Ovary (tissue), 9 donors: ENCODE data around the gene SPATA21. TPM values are rescaled to one million over a fixed set of nuclear protein-coding genes. Genes with fewer than 3 reads are reported as not detected.

ENCODE experiments used
- DNase-seq, 5 donors: peaks; one replicate each; pipeline ENCODE4 v3.0.0-alpha.2; 2019 to 2020
- H3K27ac ChIP-seq, 2 donors: fragments of 200-600 bp; one replicate each; pipeline versions ENCODE4 v1.5.1 to v1.8.0; 2019 to 2022
- H3K27me3 ChIP-seq: fragments of 200-600 bp; one replicate; pipeline ENCODE4 v1.8.0; 2022
- H3K36me3 ChIP-seq: fragments of 200-600 bp; sonication (generic); one replicate; pipeline ENCODE4 v1.5.1; 2019
- H3K4me1 ChIP-seq: one replicate; pipeline ENCODE4 v1.8.1; 2013; ENCODE audit warnings: mild to moderate bottlenecking, moderate library complexity; ENCODE audit not compliant: insufficient read depth
- H3K4me3 ChIP-seq: fragments of 200-600 bp; sonication (generic); one replicate; pipeline ENCODE4 v1.5.1; 2017
- H3K9me3 ChIP-seq, 2 donors: fragments of 200-600 bp in 1 of 2; sonication (generic) in 1 of 2; one replicate each; pipeline versions ENCODE4 v1.5.1 to v1.8.1; 2013 to 2019; ENCODE audit warnings: mild to moderate bottlenecking in 1 of 2, moderate library complexity in 1 of 2
- EP300 ChIP-seq: sonication (generic); formaldehyde crosslinking; IDR thresholded peaks from one replicate; pipeline ENCODE4 v1.6.1; 2017; ENCODE audit warnings: antibody characterized with exemption
- POLR2A ChIP-seq: fragments of 450-650 bp; IDR thresholded peaks from one replicate; pipeline ENCODE4 v1.6.1; 2017; ENCODE audit warnings: antibody characterized with exemption, mild to moderate bottlenecking, moderate library complexity
- WGBS, 3 donors: extraction: QIAGEN DNeasy Blood & Tissue Kit in 1 of 3; methylation state at CpG; one replicate each; pipeline versions ENCODE4 v1.1.5 to v1.1.7; 2013 to 2017; 5-methylcytosine and 5-hydroxymethylcytosine counted together
- intact Hi-C, 4 donors: fragments of 100-400 bp; cut with DNase I; formaldehyde crosslinking; loops; one replicate each; pipeline versions ENCODE4 v1.11.0 to v1.15.1; 2022 to 2023
- polyA plus RNA-seq, 2 donors: library from polyadenylated mRNA; stranded (reverse); fragments of 200-250 nt in 1 of 2; fragments of 350-450 nt in 1 of 2; fragmentation: Illumina TruSeq in 1 of 2; extraction: RNeasy Lipid Tissue Mini Kit (QIAGEN cat#74804) in 1 of 2; gene quantifications; one replicate each; pipeline ENCODE4 v1.2.3, GENCODE V29; 2013 to 2014
- total RNA-seq, 7 donors: library from RNA; depleted of rRNA in 2 of 7; stranded (reverse); fragments of >200 nt in 2 of 7; fragmentation: NEBNext Ultra II Directional in 3 of 7; extraction: Animal tissue kit (Norgen Biotek cat#: 25700) in 3 of 7; gene quantifications; one replicate each; pipeline versions ENCODE4 v1.1.0 to v1.2.4, GENCODE V29; 2016 to 2023
- TF ChIP-seq, protein P1 (sequence below), 3 donors: fragments of 450-650 bp in 2 of 3; fragments of 200-600 bp in 1 of 3; IDR thresholded peaks; one replicate each; pipeline versions ENCODE4 v1.5.1 to v1.8.0; 2016 to 2022; ENCODE audit warnings: antibody characterized with exemption in 3 of 3, mild to moderate bottlenecking in 1 of 3
- donor health status: DM: no; HTN: no; CAD: no; lungs with moderate emphysema.
- donor health status: DM: no; HTN: no; CAD: no.
- donor health status: Bipolar disorder and iron deficiency.
- donor health status: DM: yes; HTN: yes; CAD: no.
- donor health status: DM: no; HTN: no; CAD: no.
- donor health status: DM: yes; HTN: yes; CAD: no.

The SPATA21 gene
- total and polyA plus RNA-seq, 9 donors, result 0.17 TPM; not detected in 8

DNA sequence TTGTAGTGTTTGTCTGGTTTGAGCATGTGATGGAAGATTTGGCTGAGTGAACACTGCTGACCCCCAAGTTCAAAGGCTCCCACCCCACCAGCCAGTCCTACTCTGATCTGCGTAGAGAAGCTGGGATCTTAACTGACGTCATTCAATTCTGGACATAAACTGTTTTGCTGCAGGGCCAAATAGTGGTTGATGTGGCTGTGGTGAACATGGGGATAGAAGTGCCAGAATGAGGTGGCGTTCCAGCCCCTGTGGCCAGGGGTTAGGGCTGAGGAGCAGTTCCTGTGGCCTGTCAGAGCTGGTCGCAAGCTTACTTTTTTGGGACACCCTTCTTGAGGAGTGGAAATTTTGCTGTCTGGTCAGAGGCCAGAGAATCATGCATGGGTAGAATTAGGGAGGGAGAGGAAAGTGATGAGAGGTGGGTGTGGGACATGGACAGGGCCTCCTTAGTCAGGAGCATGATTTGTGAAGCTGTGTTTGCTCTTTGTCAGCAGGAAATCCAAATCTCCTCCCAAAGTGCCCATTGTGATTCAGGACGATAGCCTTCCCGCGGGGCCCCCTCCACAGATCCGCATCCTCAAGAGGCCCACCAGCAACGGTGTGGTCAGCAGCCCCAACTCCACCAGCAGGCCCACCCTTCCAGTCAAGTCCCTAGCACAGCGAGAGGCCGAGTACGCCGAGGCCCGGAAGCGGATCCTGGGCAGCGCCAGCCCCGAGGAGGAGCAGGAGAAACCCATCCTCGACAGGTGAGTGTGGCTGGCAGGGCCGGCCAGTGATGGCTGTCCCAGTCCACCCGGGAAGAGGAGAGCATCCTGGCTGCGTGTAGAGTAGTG is 44.3 kb downstream of the SPATA21 start:
- Histone ChIP-seq H3K36me3 (no peaks in the 10 kb centered on the region), H3K27ac (no peak overlapping the region), H3K4me1 (peaks cover 6% of the 10 kb centered on the region), H3K27me3 (no peaks in the 10 kb centered on the region), H3K9me3 (no peaks in the 10 kb centered on the region), H3K4me3 (no peak overlapping the region)
- intact Hi-C loops, result no loop called here
- DNase-seq, result no peak
- TF ChIP-seq, protein P1, sequence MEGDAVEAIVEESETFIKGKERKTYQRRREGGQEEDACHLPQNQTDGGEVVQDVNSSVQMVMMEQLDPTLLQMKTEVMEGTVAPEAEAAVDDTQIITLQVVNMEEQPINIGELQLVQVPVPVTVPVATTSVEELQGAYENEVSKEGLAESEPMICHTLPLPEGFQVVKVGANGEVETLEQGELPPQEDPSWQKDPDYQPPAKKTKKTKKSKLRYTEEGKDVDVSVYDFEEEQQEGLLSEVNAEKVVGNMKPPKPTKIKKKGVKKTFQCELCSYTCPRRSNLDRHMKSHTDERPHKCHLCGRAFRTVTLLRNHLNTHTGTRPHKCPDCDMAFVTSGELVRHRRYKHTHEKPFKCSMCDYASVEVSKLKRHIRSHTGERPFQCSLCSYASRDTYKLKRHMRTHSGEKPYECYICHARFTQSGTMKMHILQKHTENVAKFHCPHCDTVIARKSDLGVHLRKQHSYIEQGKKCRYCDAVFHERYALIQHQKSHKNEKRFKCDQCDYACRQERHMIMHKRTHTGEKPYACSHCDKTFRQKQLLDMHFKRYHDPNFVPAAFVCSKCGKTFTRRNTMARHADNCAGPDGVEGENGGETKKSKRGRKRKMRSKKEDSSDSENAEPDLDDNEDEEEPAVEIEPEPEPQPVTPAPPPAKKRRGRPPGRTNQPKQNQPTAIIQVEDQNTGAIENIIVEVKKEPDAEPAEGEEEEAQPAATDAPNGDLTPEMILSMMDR (IDR thresholded peaks at IDR 0.05), result no peak
- TF ChIP-seq POLR2A (no peak), EP300 (no peak)
- WGBS, 3 donors, result 78 to 83% (median 82%) methylated on average over 21 of the region's 21 CpGs

DNA sequence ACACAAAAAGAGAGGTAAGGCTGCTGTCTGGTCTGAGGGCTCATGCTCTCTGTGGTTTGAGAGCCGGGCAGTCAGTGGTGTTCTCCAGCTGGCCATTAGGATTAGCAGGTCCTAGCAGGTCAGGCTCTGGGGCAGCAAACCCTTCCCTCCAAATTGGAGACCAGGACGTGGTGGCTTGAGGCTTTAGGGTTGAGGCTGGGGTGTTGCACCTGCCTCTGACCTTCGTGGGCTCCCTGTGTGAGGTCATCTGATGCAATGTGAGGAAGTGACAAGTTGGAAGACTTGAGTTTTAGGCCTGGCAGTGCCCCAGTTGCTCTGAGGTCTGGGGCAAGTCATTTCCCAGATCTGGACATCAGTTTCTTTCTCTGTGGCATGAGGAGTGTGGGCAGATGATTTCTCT is 45.8 kb downstream of the SPATA21 start:
- no peaks in the 10 kb centered on the region for H3K9me3 ChIP-seq
- peaks cover 12% of the 10 kb centered on the region for H3K4me1 ChIP-seq
- DNase-seq, result no peak
- intact Hi-C loops, result no loop called here
- H3K4me3 ChIP-seq, result no peak overlapping the region
- 75 to 82% (median 80%) methylated on average over 3 of the region's 3 CpGs for WGBS, 3 donors
- TF ChIP-seq EP300 (no peak), POLR2A (no peak)
- TF ChIP-seq, protein P1 (IDR thresholded peaks at IDR 0.05), result no peak
- no peak overlapping the region for H3K27ac ChIP-seq
- H3K27me3 ChIP-seq, result no peaks in the 10 kb centered on the region
- H3K36me3 ChIP-seq, result no peaks in the 10 kb centered on the region

DNA sequence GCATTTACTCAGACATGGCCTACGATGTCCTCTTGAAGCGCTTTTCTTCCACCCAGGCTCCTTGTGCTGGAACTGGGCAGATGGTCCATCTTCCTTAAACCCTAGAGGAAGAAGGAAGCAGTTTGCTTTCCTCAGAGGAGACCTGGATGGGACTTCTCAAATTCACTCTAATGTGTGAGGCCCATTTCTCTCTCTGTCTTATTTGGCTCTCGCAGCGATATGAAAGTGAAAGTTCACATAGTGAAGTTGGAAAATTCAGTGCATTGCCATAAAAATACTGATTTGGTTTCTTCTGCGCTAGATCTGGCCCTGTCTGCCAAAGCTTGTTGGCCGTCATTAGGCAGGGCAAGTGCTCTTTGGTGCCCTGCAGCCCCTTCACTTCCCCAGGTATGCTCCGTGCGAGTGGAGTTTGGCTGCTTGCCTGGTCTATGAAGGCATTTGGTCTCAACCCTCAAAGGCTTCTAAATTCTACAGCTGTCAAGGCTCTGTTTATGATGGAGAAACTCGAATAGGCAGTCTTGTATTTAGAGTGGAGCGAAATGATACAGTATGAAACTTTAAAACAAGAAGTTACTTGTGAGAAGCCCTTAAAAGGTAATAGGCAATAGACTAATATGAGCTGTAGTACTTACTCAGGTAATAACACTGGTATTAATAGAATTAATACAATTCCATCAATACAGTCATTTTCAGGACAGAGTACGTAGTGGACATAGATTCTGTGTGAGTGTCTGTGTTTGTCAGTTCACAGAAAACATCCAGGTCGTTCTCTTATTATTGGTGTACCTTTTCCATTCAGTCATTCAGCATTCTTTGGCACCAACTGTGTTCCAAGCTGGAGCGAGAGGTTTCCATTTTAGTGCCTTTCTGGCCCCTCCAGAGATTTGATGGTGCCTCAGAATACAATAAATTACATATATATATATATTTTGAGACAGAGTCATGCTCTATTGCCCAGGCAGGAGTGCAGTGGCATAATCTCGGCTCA is 49.7 kb downstream of the SPATA21 start:
- no peak for TF ChIP-seq EP300
- TF ChIP-seq, protein P1 (IDR thresholded peaks at IDR 0.05), result no peak
- TF ChIP-seq POLR2A, result no peak

DNA sequence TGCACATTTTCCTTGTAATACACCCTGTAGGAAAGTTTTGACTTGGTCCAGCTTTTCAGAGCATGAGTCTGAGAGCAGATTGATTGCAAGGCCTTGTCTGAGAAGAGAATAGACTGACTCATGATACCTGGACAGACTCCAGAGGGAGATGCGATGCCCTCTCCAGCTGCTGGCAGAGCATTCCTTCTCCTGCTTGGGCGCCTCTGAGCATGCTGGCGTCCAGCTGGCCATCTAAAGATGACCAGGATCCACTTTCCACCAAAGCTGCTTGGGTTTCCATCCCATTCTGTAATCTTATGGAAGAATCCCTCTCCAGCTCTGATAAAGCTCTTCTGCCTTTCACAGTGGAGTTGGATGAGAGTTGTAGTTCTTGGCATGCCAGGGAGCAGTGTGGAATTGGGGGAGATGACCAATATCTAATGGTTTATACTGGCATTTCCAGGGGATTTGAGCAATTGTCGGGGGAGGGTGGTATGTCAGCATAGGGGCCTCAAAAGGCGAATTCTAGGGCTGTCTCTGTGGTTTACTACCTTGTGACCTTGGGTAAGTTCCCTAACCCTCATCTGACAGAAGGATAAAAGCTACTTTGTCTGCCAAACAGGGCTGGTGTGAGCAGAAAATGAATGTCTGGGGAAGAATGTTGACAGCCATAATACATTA is 50.6 kb downstream of the SPATA21 start:
- Histone ChIP-seq H3K27me3 (no peaks in the 10 kb centered on the region), H3K4me3 (no peak overlapping the region), H3K36me3 (no peaks in the 10 kb centered on the region), H3K4me1 (peaks cover 27% of the 10 kb centered on the region), H3K9me3 (no peaks in the 10 kb centered on the region), H3K27ac (peak overlapping the region in 1 of 2 donors; percentile 34)
- no peak for DNase-seq
- WGBS, 3 donors, result 40 to 49% (median 46%) methylated on average over 5 of the region's 5 CpGs
- intact Hi-C loops, result no loop called here
- TF ChIP-seq, protein P1 (IDR thresholded peaks at IDR 0.05), result no peak
- TF ChIP-seq EP300, result no peak
- no peak for TF ChIP-seq POLR2A

More for the DNA sequence above, 49.7 kb downstream of the SPATA21 start:
- Histone ChIP-seq H3K27ac (peak overlapping the region; percentile 3 to 34), H3K4me3 (peak overlapping the region; percentile 4), H3K36me3 (no peaks in the 10 kb centered on the region), H3K27me3 (no peaks in the 10 kb centered on the region), H3K4me1 (peaks cover 27% of the 10 kb centered on the region), H3K9me3 (no peaks in the 10 kb centered on the region)
- 45 to 47% (median 47%) methylated on average over 14 of the region's 14 CpGs for WGBS, 3 donors
- DNase-seq, result no peak
- intact Hi-C loops, result no loop called here
